Left ventricle myocardium inferior (tissue), 1 donor: ENCODE measurements around the gene LINC01488. TPM values are rescaled to one million over a fixed set of nuclear protein-coding genes. Genes with fewer than 3 reads are reported as not detected.

Experiments
- DNase-seq: peaks from one replicate; pipeline ENCODE4 v3.0.0-alpha.2; 2020
- H3K27ac ChIP-seq: fragments of 200-600 bp; replicated peaks from 2 replicates; pipeline ENCODE4 v1.8.0; 2021
- H3K27me3 ChIP-seq: fragments of 200-600 bp; 2 replicates; pipeline ENCODE4 v1.8.0; 2021; ENCODE audit warnings: low read depth
- H3K36me3 ChIP-seq: fragments of 200-600 bp; 2 replicates; pipeline ENCODE4 v1.8.0; 2021
- H3K4me1 ChIP-seq: fragments of 200-600 bp; 2 replicates; pipeline ENCODE4 v1.8.0; 2021
- H3K4me3 ChIP-seq: fragments of 200-600 bp; 2 replicates; pipeline ENCODE4 v1.8.0; 2021; ENCODE audit warnings: mild to moderate bottlenecking, moderate library complexity
- H3K9me3 ChIP-seq: fragments of 200-600 bp; replicated peaks from 2 replicates; pipeline ENCODE4 v1.8.0; 2021
- CTCF ChIP-seq: fragments of 200-600 bp; IDR thresholded peaks from 2 replicates; pipeline ENCODE4 v1.8.0; 2021; ENCODE audit warnings: antibody characterized with exemption, mild to moderate bottlenecking, borderline replicate concordance
- intact Hi-C: fragments of 100-400 bp; cut with micrococcal nuclease; formaldehyde crosslinking; loops from one replicate; pipeline ENCODE4 v1.11.0; 2022
- total RNA-seq: library from RNA; stranded (reverse); fragmentation: NEBNext Ultra II Directional; extraction: Animal tissue kit (Norgen Biotek cat#: 25700); gene quantifications from one replicate; pipeline ENCODE4 v1.2.1, GENCODE V29; 2021
- donor health status: DM: no; HTN: yes; CAD: no; lungs with severe emphysema.

LINC01488 gene
- total RNA-seq, 1 donor from 2014 or later, result 0.38 TPM

GRCh38 chr11:69496631-69497220, 15.3 kb downstream of the LINC01488 start:
- peak overlapping the region; percentile 94 for H3K27ac ChIP-seq
- TF ChIP-seq CTCF, result no peak
- peaks cover 53% of the 10 kb centered on the region for H3K4me1 ChIP-seq
- H3K9me3 ChIP-seq, result no peaks in the 10 kb centered on the region
- peak overlapping the region; percentile 9 for H3K4me3 ChIP-seq
- no peaks in the 10 kb centered on the region for H3K36me3 ChIP-seq
- intact Hi-C loops, result no loop called here
- no peaks in the 10 kb centered on the region for H3K27me3 ChIP-seq
- peak; percentile 13 for DNase-seq

DNA sequence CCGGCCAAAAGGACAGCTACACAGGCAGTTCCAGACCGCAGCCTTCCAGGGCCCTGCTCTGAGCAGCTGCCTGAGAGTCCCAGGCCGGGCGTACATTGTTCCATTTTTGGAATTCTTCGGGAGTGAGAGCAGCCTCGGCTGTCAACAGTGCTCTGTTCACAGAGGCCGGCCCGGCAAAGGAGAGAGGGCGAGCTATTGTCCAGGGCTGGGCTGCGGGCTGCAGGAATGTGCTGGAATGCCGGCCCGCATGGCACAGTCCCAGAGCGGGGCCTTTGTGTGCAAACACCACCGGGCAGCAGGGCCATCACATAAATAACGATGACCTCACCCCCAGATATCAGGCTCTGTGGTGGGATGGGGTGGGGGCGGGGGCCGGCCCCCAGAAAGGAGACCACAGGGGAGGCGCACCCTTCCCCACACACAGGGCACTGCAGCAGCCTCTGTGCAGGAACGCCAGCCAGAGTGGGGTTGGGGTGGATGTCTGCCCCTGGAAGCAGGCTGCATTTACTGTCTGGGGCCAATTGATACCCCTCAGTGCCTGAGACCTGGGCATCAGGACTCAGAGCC, 15.8 kb downstream of the LINC01488 start:
- H3K4me1 ChIP-seq, result peaks cover 54% of the 10 kb centered on the region
- H3K36me3 ChIP-seq, result no peaks in the 10 kb centered on the region
- H3K27ac ChIP-seq, result peak overlapping the region; percentile 94
- H3K9me3 ChIP-seq, result no peaks in the 10 kb centered on the region
- peak; percentile 89 for DNase-seq
- TF ChIP-seq CTCF, result no peak
- peak overlapping the region; percentile 9 for H3K4me3 ChIP-seq
- H3K27me3 ChIP-seq, result no peaks in the 10 kb centered on the region
- intact Hi-C loops, result no loop called here

DNA sequence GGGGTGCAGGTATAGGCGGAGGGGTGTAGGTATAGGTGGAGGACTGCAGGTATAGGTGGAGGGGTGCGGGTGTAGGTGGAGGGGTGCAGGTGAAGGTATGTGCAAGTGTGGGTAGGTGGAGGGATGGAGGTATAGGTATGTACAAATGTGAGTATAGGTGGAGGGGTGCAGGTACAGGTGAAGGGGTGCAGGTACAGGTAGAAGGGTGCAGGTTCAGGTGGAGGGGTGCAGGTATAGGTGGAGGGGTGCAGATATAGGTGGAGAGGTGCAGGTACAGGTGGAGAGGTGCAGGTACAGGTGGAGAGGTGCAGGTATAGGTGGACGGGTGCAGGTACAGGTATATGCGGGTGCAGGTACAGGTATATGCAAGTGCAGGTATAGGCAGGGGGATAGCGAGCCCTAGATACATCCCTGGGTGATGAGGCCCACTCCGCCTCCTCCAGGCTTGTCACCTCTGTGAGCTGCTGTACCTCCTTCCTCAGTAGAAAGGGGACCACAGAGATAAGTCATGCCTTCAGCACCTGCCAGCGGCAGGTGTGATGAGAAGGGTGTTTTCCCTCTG, 17.2 kb downstream of the LINC01488 start:
- no peak for TF ChIP-seq CTCF
- Histone ChIP-seq H3K4me3 (no peak overlapping the region), H3K27me3 (no peaks in the 10 kb centered on the region), H3K4me1 (peaks cover 52% of the 10 kb centered on the region), H3K27ac (peak overlapping the region; percentile 28), H3K9me3 (no peaks in the 10 kb centered on the region), H3K36me3 (no peaks in the 10 kb centered on the region)
- DNase-seq, result no peak
- intact Hi-C loops, result no loop called here

DNA sequence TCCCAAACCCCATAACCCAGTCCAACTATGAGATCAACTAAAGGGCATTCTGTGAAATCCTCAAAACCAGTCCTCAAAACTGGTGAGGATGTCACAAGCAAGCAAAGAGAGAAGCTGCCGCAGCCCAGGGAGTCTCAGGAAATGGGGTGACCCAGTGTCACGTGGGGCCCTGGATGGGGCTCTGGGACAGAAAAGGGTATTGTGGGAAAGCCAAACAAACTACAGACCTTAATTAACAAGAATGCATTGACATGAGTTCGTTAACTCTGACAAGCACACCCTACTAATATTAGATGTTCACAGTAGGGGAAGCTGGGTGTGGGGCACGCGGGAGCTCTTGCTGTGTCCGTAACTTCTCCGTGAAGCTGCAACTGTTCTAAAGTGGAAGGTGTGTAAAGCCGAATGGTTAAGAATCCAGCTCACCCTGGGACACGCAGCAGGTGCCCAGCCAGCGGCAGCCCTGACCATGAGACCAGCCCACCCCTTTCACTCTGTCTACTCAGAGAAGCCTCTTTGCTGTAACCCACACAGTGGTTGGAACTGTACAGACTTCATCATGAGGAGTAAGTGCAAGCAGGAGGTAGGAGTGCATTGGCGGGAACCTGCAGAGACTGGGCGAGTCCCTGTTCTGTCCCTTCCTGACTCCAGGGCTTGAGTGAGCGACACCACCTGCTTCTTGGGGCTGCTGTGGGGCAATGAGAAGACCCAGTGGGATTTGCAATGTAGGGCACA, 17.9 kb downstream of the LINC01488 start:
- intact Hi-C loops, result no loop called here
- H3K9me3 ChIP-seq, result no peaks in the 10 kb centered on the region
- no peak overlapping the region for H3K4me3 ChIP-seq
- no peak for TF ChIP-seq CTCF
- H3K27me3 ChIP-seq, result no peaks in the 10 kb centered on the region
- DNase-seq, result no peak
- peak overlapping the region; percentile 28 for H3K27ac ChIP-seq
- H3K4me1 ChIP-seq, result peaks cover 49% of the 10 kb centered on the region
- H3K36me3 ChIP-seq, result no peaks in the 10 kb centered on the region

- Histone ChIP-seq H3K27me3 (no peaks in the 10 kb centered on the region), H3K4me3 (no peak overlapping the region), H3K9me3 (no peaks in the 10 kb centered on the region), H3K27ac (no peak overlapping the region), H3K36me3 (no peaks in the 10 kb centered on the region), H3K4me1 (peaks cover 43% of the 10 kb centered on the region)
- no peak for DNase-seq
- intact Hi-C loops, result no loop called here
- no peak for TF ChIP-seq CTCF
Measured at GRCh38 chr11:69499918-69500284, 18.4 kb downstream of the LINC01488 start.
